Endothelial cell of umbilical vein (primary cell): Measurements from ENCODE around the gene CRLF3. TPM values are rescaled to one million over a fixed set of nuclear protein-coding genes. Genes with fewer than 3 reads are reported as not detected.

Experiments used
- BruUV-seq: library from RNA; stranded (reverse); fragments of 400-500 nt; replicated peaks from 2 replicates; lab custom pipeline; 2021; lab: Mats Ljungman, UMichigan
- CTCF ChIA-PET: fragments of 300-600, 350-600 bp; sonication (Branson Sonifier 250); formaldehyde crosslinking; loops from one replicate; lab custom pipeline; 2021; ENCODE audit warnings: antibody characterized with exemption, inconsistent platforms; lab: Charles Lee
- POLR2A ChIA-PET: fragments of 300-600, 350-600 bp; sonication (Branson Sonifier 250); formaldehyde crosslinking; loops from one replicate; lab custom pipeline; 2021; ENCODE audit warnings: antibody characterized with exemption, inconsistent platforms; lab: Charles Lee
- DNase-seq: peaks from one replicate; pipeline ENCODE4 v3.0.0-alpha.2; 2011; ENCODE audit warnings: low read depth, low spot score
- FAIRE-seq: peaks from 2 replicates; lab custom pipeline; 2011; peaks lifted over from hg19 to GRCh38; lab: Jason Lieb, UNC
- H2AFZ ChIP-seq: 2 replicates; pipeline ENCODE4 v1.6.0; 2012; ENCODE audit warnings: low read depth, low read length, control low read depth, inconsistent platforms
- H3K27ac ChIP-seq: 2 replicates; pipeline ENCODE4 v1.5.1; 2011; ENCODE audit warnings: low read depth, mild to moderate bottlenecking, control low read depth, low read length, moderate library complexity; ENCODE audit not compliant: insufficient read depth
- H3K27me3 ChIP-seq, 2 experiments: 2 replicates each; pipeline versions ENCODE4 v1.6.0 to v1.6.1; 2011; ENCODE audit warnings: low read length in 2 of 2, mixed read lengths in 1 of 2; ENCODE audit not compliant: control insufficient read depth in 2 of 2, insufficient read depth in 2 of 2
- H3K36me3 ChIP-seq, 2 experiments: 2 replicates in 1 of 2; 3 replicates in 1 of 2; pipeline ENCODE4 v1.5.1; 2011; ENCODE audit warnings: low read length in 2 of 2, mild to moderate bottlenecking in 1 of 2, moderate library complexity in 1 of 2; ENCODE audit not compliant: control insufficient read depth in 2 of 2, insufficient read depth in 2 of 2; ENCODE audit errors: extremely low read depth in 1 of 2
- H3K4me1 ChIP-seq: 3 replicates; pipeline ENCODE4 v1.5.1; 2011; ENCODE audit warnings: mild to moderate bottlenecking, low read length; ENCODE audit not compliant: control insufficient read depth, insufficient read depth; ENCODE audit errors: extremely low read depth
- H3K4me2 ChIP-seq: 2 replicates; pipeline ENCODE4 v1.6.1; 2011; ENCODE audit warnings: low read length, control low read depth, mixed read lengths; ENCODE audit not compliant: insufficient read depth
- H3K4me3 ChIP-seq, 3 experiments: fragments of 200-600 bp in 1 of 3; sonication (generic), shearing (Covaris generic) in 1 of 3; replicated peaks in 1 of 3; 2 replicates each; pipeline ENCODE4 v1.5.1; 2011 to 2016; ENCODE audit warnings: control low read depth in 3 of 3, low read length in 3 of 3, mild to moderate bottlenecking in 2 of 3, inconsistent platforms in 1 of 3, low read depth in 1 of 3, moderate library complexity in 1 of 3; ENCODE audit not compliant: insufficient read depth in 1 of 3
- H3K79me2 ChIP-seq: 2 replicates; pipeline ENCODE4 v1.6.0; 2012; ENCODE audit warnings: low read length, inconsistent platforms; ENCODE audit not compliant: control insufficient read depth, insufficient read depth
- H3K9ac ChIP-seq: replicated peaks from 2 replicates; pipeline ENCODE3; 2011; ENCODE audit warnings: low read length, control low read depth; ENCODE audit not compliant: insufficient read depth; ENCODE audit errors: extremely low read depth
- H3K9me1 ChIP-seq: replicated peaks from 3 replicates; pipeline ENCODE4 v1.6.0; 2011; ENCODE audit warnings: mild to moderate bottlenecking, low read length; ENCODE audit not compliant: control insufficient read depth, insufficient read depth; ENCODE audit errors: extremely low read depth
- H3K9me3 ChIP-seq: replicated peaks from 2 replicates; pipeline ENCODE4 v1.5.1; 2012; ENCODE audit warnings: low read length, inconsistent platforms; ENCODE audit not compliant: control insufficient read depth, insufficient read depth
- H4K20me1 ChIP-seq: replicated peaks from 2 replicates; pipeline ENCODE3; 2011; ENCODE audit warnings: mild to moderate bottlenecking, low read length; ENCODE audit not compliant: control insufficient read depth, insufficient read depth; ENCODE audit errors: extremely low read depth
- CTCF ChIP-seq, 2 donors: IDR thresholded peaks; 1 replicate in 1 of 2; 2 replicates in 1 of 2; pipeline ENCODE4 v1.5.1; 2011; ENCODE audit warnings: low read length in 2 of 2, mild to moderate bottlenecking in 2 of 2, moderate library complexity in 2 of 2, control low read depth in 1 of 2, inconsistent platforms in 1 of 2, low read depth in 1 of 2; ENCODE audit not compliant: insufficient read depth in 1 of 2; ENCODE audit errors: extremely low read depth in 1 of 2
- EZH2 ChIP-seq: IDR thresholded peaks from 2 replicates; pipeline ENCODE4 v1.6.1; 2012; ENCODE audit warnings: borderline replicate concordance, low read depth, mild to moderate bottlenecking, moderate library complexity, low read length, inconsistent platforms; ENCODE audit not compliant: severe bottlenecking
- FOS ChIP-seq: IDR thresholded peaks from 2 replicates; pipeline ENCODE4 v1.6.1; 2011; ENCODE audit warnings: mild to moderate bottlenecking, low read length, moderate library complexity, borderline replicate concordance; ENCODE audit not compliant: insufficient read depth
- GATA2 ChIP-seq: IDR thresholded peaks from 2 replicates; pipeline ENCODE4 v1.7.0; 2011; ENCODE audit warnings: low read depth, mild to moderate bottlenecking, moderate library complexity, mixed read lengths, low read length; ENCODE audit not compliant: insufficient read length, insufficient read depth
- JUN ChIP-seq: IDR thresholded peaks from 2 replicates; pipeline ENCODE4 v1.6.1; 2011; ENCODE audit warnings: borderline replicate concordance, low read depth; ENCODE audit not compliant: insufficient read length, insufficient read depth
- MAX ChIP-seq: IDR thresholded peaks from 2 replicates; pipeline ENCODE4 v1.6.1; 2011; ENCODE audit not compliant: insufficient read depth, insufficient read length
- MYC ChIP-seq: IDR thresholded peaks from one replicate; pipeline ENCODE4 v1.6.1; 2011; ENCODE audit warnings: mild to moderate bottlenecking, low read depth, low read length
- POLR2A ChIP-seq: IDR thresholded peaks from 2 replicates; pipeline ENCODE4 v1.6.1; 2012; ENCODE audit warnings: low read depth, mild to moderate bottlenecking, control low read depth, low read length
- POLR2AphosphoS5 ChIP-seq: IDR thresholded peaks from 2 replicates; pipeline ENCODE4 v1.6.1; 2012; ENCODE audit warnings: low read depth, mild to moderate bottlenecking, control low read depth, low read length, moderate library complexity; ENCODE audit not compliant: insufficient read depth
- dilution Hi-C: fragments of 300-500 bp; cut with MboI; formaldehyde crosslinking; loops from one replicate; pipeline ENCODE4 v1.15.0; 2019; ENCODE audit warnings: low sequenced_read_pairs; ENCODE audit not compliant: extremely low pct_ligation_motif_present
- intact Hi-C: fragments of 100-400 bp; cut with micrococcal nuclease; formaldehyde crosslinking; loops from one replicate; pipeline ENCODE4 v1.10.0; 2022
- polyA plus RNA-seq, 4 experiments: library from polyadenylated mRNA; depleted of rRNA in 3 of 4; stranded (reverse) in 3 of 4; unstranded in 1 of 4; fragments of >200 nt; gene quantifications; 2 replicates each; pipeline versions ENCODE4 v1.2.1 to v1.2.3, GENCODE V29; 2011 to 2012; ENCODE audit warnings: missing spikeins in 1 of 4
- total RNA-seq: library from RNA; stranded (reverse); gene quantifications from 2 replicates; pipeline ENCODE4 v1.2.3, GENCODE V29; 2021

Gene CRLF3
- total and polyA plus RNA-seq, 2 donors (not counting 3 experiments of a cell fraction or from before 2014, with no cell fraction given): 10.1 to 15.4 TPM

- BruUV-seq: no TSS peak
- Histone ChIP-seq H3K36me3 (no peaks in the 10 kb centered on the region), H3K79me2 (peaks cover 32% of the 10 kb centered on the region), H3K27ac (no peak overlapping the region), H3K4me3 (no peak overlapping the region), H3K4me1 (peaks cover 8% of the 10 kb centered on the region), H3K9me3 (no peaks in the 10 kb centered on the region), H3K9me1 (no peaks in the 10 kb centered on the region), H4K20me1 (no peaks in the 10 kb centered on the region), H2AFZ (no peak overlapping the region), H3K9ac (no peak overlapping the region), H3K27me3 (no peaks in the 10 kb centered on the region), H3K4me2 (no peak overlapping the region)
- DNase-seq (no peak), FAIRE-seq (no peak)
- dilution Hi-C loops (no loop called here), intact Hi-C loops (no loop called here)
- ChIA-PET CTCF (interaction anchor here (0.9 kb wide), 1 partner anchor 12 kb away, joined by 3 read pairs; the partner anchor contains the start of gene CRLF3), POLR2A (no interaction called here)
- TF ChIP-seq GATA2 (no peak), CTCF (IDR thresholded peaks at IDR 0.05; ENCODE audit: extremely low read depth in 1 of 2, insufficient read depth in 1 of 2, low read depth in 1 of 2, low read length in 2 of 2) (no peak), POLR2A (no peak), MAX (no peak), EZH2 (no peak), JUN (no peak), MYC (no peak), POLR2AphosphoS5 (no peak), FOS (no peak)
These were observed 12.0 kb downstream of the CRLF3 start for GRCh38 chr17:30812218-30813177.
